ENCODE measurements around the gene FAM174A. TPM values are rescaled to one million over a fixed set of nuclear protein-coding genes. Genes with fewer than 3 reads are reported as not detected.
A peak's percentile ranks its signal among the peaks of the same experiment; 100 is the strongest.

FAM174A gene
- total RNA-seq (2012; rRNA removed), result 2.7 and 5.0 TPM in 2 replicates
- polyA plus RNA-seq (2012; rRNA removed), result 10.3 and 13.1 TPM in 2 replicates
- polyA plus RNA-seq (2012; cell fraction: cytosol; rRNA removed), result 19.0 and 23.4 TPM in 2 replicates
- 3.2 and 11.1 TPM in 2 replicates for polyA plus RNA-seq (2012; cell fraction: nucleus; rRNA removed; ENCODE audit: low replicate concordance)
- Bru-seq, nascent RNA, result percentile 61 among the genes with signal in this experiment
- percentile 41 among the genes with signal in this experiment for BruChase-seq, experiment 1, labeled RNA remaining after a 6-hour chase
- BruChase-seq, experiment 2, labeled RNA remaining after a 2-hour chase, result percentile 47 among the genes with signal in this experiment
- long read RNA-seq, transcript FAM174A-201 (3 exons, 1,356 nt), result major isoform, 21 of 24 reads
- long read RNA-seq, partial matches to known transcripts, result 2 of 24 reads
- long read RNA-seq, other reads (novel, unspliced or antisense), result 1 of 24 reads

DNA sequence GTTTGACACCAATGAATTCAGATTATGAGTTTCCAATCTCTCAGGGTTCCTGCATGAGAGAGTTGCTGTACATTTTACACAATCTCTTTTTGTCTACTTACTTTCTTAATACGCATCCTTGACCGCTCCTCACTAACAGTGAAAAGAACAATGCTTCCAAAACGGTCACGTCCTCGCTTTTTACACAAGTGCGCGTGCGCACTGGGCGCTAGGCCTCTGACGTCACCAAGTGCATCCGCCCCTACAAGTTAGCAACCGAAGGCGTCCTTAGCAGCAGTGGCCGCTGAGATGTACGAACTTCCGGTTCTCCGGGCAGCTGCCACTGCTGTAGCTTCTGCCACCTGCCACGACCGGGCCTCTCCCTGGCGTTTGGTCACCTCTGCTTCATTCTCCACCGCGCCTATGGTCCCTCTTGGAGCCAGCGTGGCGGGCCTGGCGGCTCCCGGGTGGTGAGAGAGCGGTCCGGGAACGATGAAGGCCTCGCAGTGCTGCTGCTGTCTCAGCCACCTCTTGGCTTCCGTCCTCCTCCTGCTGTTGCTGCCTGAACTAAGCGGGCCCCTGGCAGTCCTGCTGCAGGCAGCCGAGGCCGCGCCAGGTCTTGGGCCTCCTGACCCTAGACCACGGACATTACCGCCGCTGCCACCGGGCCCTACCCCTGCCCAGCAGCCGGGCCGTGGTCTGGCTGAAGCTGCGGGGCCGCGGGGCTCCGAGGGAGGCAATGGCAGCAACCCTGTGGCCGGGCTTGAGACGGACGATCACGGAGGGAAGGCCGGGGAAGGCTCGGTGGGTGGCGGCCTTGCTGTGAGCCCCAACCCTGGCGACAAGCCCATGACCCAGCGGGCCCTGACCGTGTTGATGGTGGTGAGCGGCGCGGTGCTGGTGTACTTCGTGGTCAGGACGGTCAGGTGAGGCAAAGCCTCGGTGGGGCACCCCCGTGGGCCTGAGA lies at the start of gene FAM174A:
Gene FAM174A, plus strand, starts transcription at position 315 of the 946 bp plus-strand sequence. Its CDS starts 157 bp downstream, at position 472.
- H2AK9ac ChIP-seq (replicated peaks; ENCODE audit: low read depth, low read length, poor library complexity), result peak within 1 kb of the TSS; percentile 80
- peak within 1 kb of the TSS; percentile 3; the same call in 1 of the 2 replicates for H2BK120ac ChIP-seq (ENCODE audit: low read depth, low read length)
- peak within 1 kb of the TSS; percentile 89 for H4K5ac ChIP-seq (ENCODE audit: low read depth, low read length)
- ChIA-PET CTCF (no interaction called here), POLR2A (ENCODE audit: unreplicated experiment) (no interaction called here)
- no peaks in the 10 kb centered on the region for H3K9me3 ChIP-seq (ENCODE audit: control insufficient read depth, insufficient read depth, low read length)
- H3K27me3 ChIP-seq (ENCODE audit: control insufficient read depth, insufficient read depth, low read length), result no peaks in the 10 kb centered on the region
- dilution Hi-C loops (cut with HindIII; ENCODE audit: low sequenced_read_pairs, unreplicated experiment) (no loop called here), in situ Hi-C loops (cut with MboI; ENCODE audit: low sequenced_read_pairs) (no loop called here), intact Hi-C loops (cut with micrococcal nuclease) (loop anchor here (1.0 kb wide), 1 partner anchor 60 kb away; no protein-coding TSS in a partner anchor)
- no peak for TF ChIP-seq CHD1 (IDR thresholded peaks at IDR 0.05; ENCODE audit: low read depth, low read length)
- TF ChIP-seq MXI1 (IDR thresholded peaks at IDR 0.05; ENCODE audit: borderline replicate concordance, low read depth, low read length), result peak; percentile 70; the same call in 1 of the 2 replicates
- TF ChIP-seq, protein P1, sequence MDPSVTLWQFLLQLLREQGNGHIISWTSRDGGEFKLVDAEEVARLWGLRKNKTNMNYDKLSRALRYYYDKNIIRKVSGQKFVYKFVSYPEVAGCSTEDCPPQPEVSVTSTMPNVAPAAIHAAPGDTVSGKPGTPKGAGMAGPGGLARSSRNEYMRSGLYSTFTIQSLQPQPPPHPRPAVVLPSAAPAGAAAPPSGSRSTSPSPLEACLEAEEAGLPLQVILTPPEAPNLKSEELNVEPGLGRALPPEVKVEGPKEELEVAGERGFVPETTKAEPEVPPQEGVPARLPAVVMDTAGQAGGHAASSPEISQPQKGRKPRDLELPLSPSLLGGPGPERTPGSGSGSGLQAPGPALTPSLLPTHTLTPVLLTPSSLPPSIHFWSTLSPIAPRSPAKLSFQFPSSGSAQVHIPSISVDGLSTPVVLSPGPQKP (IDR thresholded peaks at IDR 0.05; ENCODE audit: borderline replicate concordance, low read depth, low read length), result no peak
- no peak for TF ChIP-seq NFE2L2 (IDR thresholded peaks at IDR 0.05; ENCODE audit: low read depth, low read length)
- TF ChIP-seq CEBPB (IDR thresholded peaks at IDR 0.05; ENCODE audit: low read depth, low read length), result no peak
- TF ChIP-seq POLR2A (IDR thresholded peaks at IDR 0.05; ENCODE audit: low read depth, low read length), result peak; percentile 85
- no peak within 1 kb of the TSS for H2AK5ac ChIP-seq (ENCODE audit: low read depth, low read length)
- H3K36me3 ChIP-seq (ENCODE audit: control insufficient read depth, insufficient read depth, low read length), result no peaks in the 10 kb centered on the region
- H3K18ac ChIP-seq (ENCODE audit: low read depth, low read length), result peak within 1 kb of the TSS; percentile 69
- no peaks in the 10 kb centered on the region for H3K4me1 ChIP-seq (ENCODE audit: control insufficient read depth, insufficient read depth, low read length)
- H3K4ac ChIP-seq (ENCODE audit: low read depth, low read length), result peak within 1 kb of the TSS; percentile 29
- peak within 1 kb of the TSS; percentile 97 for H2AFZ ChIP-seq (replicated peaks; ENCODE audit: low read length, poor library complexity)
- no peaks in the 10 kb centered on the region for H3K9me1 ChIP-seq (ENCODE audit: insufficient read depth, low read length)
- peaks cover 11 to 12% of the 10 kb centered on the region in 2 experiments for H3K79me1 ChIP-seq (ENCODE audit: low read depth in 1 of 2, low read length in 2 of 2)
- peak within 1 kb of the TSS; percentile 85 for H4K8ac ChIP-seq (ENCODE audit: low read depth in 2 of 2, low read length in 2 of 2)
- 2% methylated on average over 19 of the region's 62 CpGs; no CpG with 5 or more reads in 1 of the 2 experiments for WGBS, 2 experiments (ENCODE audit: extremely low coverage in 2 of 2, insufficient read length in 1 of 2)
- BruUV-seq (replicated peaks), result TSS peak; percentile 46
- H3K9ac ChIP-seq (ENCODE audit: low read depth, low read length), result peak within 1 kb of the TSS; percentile 91
- H4K20me1 ChIP-seq (ENCODE audit: insufficient read depth, low read length), result no peaks in the 10 kb centered on the region; the same call in 1 of the 2 replicates
- ATAC-seq (ENCODE audit: low read depth) (peak; percentile 96), DNase-seq (peak; percentile 96)
- peak within 1 kb of the TSS; percentile 58 for H3K27ac ChIP-seq (ENCODE audit: insufficient read depth, low read length)
- H2BK20ac ChIP-seq (ENCODE audit: low read depth, low read length), result no peak within 1 kb of the TSS
- peak within 1 kb of the TSS; percentile 51; the same call in 1 of the 2 replicates for H3K56ac ChIP-seq (ENCODE audit: extremely low read depth, insufficient read depth, low read length)
- H3K4me2 ChIP-seq (ENCODE audit: low read depth, low read length), result peak within 1 kb of the TSS; percentile 93
- peak within 1 kb of the TSS; percentile 59 for H3K14ac ChIP-seq (replicated peaks; ENCODE audit: low read depth, low read length)
- H3K23ac ChIP-seq (ENCODE audit: low read depth, low read length), result peak within 1 kb of the TSS; percentile 51
- H2BK15ac ChIP-seq (ENCODE audit: low read depth, low read length), result no peak within 1 kb of the TSS
- H3K4me3 ChIP-seq (ENCODE audit: insufficient read depth, low read depth, low read length), result peak within 1 kb of the TSS; percentile 87
- peak within 1 kb of the TSS; percentile 16; the same call in 1 of the 2 replicates for H4K91ac ChIP-seq (ENCODE audit: insufficient read depth, low read depth, low read length)
- peak within 1 kb of the TSS; percentile 60 for H2BK5ac ChIP-seq (ENCODE audit: low read depth, low read length, poor library complexity, severe bottlenecking)
